ENCODE results near the gene SCN1B. TPM values are rescaled to one million over a fixed set of nuclear protein-coding genes. Genes with fewer than 3 reads are reported as not detected.
"Not testable (repeated sequence)": the region's sequence is repeated elsewhere in the genome, so short reads cannot be mapped to it uniquely, and the experiment has no call there.

The SCN1B gene
- total RNA-seq, 1 donor from 2014 or later = 8.6 TPM

- intact Hi-C loops (cut with DNase I) = no loop called here
- TF ChIP-seq CTCF (IDR thresholded peaks at IDR 0.05) (no peak), POLR2A (IDR thresholded peaks at IDR 0.05) (no peak), POLR2AphosphoS5 (IDR thresholded peaks at IDR 0.05; ENCODE audit: insufficient read depth in 1 of 2, low read depth in 1 of 2) (no peak)
Observed at GRCh38 chr19:35048911-35049411, 18.7 kb downstream of the SCN1B start.

DNA sequence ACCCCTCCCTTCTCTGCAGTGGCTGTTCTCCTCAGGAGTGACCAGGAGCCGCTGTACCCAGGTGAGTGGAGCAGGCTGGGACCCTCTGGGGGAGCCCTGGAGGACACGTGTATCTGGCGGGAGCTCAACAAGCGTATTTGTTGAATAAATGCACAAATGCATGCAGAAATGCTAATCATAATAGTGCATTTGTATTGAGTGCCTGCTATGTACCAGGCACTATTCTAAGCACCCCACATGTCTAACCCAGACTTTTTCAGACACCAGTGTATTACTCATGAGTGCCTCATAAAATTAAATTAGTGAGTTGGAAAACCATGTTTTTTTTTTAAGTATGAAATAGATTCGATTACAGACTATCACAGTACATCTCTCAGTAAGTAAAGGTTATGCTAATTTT lies 19.2 kb downstream of the SCN1B start:
- intact Hi-C loops (cut with DNase I) = no loop called here
- Histone ChIP-seq H3K36me3 (no peaks in the 10 kb centered on the region), H3K9me3 (no peaks in the 10 kb centered on the region), H3K4me1 (no peaks in the 10 kb centered on the region), H3K27ac (no peak overlapping the region), H3K27me3 (no peaks in the 10 kb centered on the region), H3K4me3 (no peak overlapping the region)
- no peak for DNase-seq (ENCODE audit: extremely low spot score in 2 of 2)
- TF ChIP-seq POLR2AphosphoS5 (IDR thresholded peaks at IDR 0.05; ENCODE audit: insufficient read depth in 1 of 2, low read depth in 1 of 2) (no peak), POLR2A (IDR thresholded peaks at IDR 0.05) (no peak), CTCF (IDR thresholded peaks at IDR 0.05) (no peak)

More at GRCh38 chr19:35048911-35049411, 18.7 kb downstream of the SCN1B start:
- Histone ChIP-seq H3K4me1 (no peaks in the 10 kb centered on the region), H3K4me3 (no peak overlapping the region), H3K27ac (no peak overlapping the region), H3K36me3 (no peaks in the 10 kb centered on the region), H3K27me3 (no peaks in the 10 kb centered on the region), H3K9me3 (no peaks in the 10 kb centered on the region)
- no peak for DNase-seq (ENCODE audit: extremely low spot score in 2 of 2)

GRCh38 chr19:35050662-35051061 lies 20.4 kb downstream of the SCN1B start:
- H3K9me3 ChIP-seq; H3K4me1 ChIP-seq; H3K36me3 ChIP-seq; H3K27me3 ChIP-seq; intact Hi-C loops (cut with DNase I); H3K4me3 ChIP-seq; H3K27ac ChIP-seq; DNase-seq (ENCODE audit: extremely low spot score in 2 of 2): not testable (repeated sequence)

DNA sequence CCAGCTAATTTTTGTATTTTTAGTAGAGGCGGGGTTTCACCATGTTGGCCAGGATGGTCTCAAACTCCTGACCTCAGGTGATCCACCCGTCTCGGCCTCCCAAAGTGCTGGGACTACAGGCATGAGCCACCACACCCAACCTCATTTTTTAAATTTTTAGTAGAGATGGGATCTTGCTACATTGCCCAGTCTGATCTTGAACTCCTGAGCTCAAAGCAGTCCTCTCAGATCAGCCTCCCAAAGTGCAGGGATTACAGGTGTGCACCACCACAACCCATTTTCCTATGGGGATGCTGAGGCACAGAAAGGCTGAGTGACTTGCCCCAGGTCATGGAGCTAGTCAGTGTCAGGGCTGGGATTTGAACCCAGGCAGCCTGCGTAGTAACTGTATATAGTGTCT lies 21.0 kb downstream of the SCN1B start:
- DNase-seq (ENCODE audit: extremely low spot score in 2 of 2); H3K4me3 ChIP-seq; H3K4me1 ChIP-seq; H3K36me3 ChIP-seq; H3K27ac ChIP-seq; intact Hi-C loops (cut with DNase I); H3K9me3 ChIP-seq; H3K27me3 ChIP-seq: not testable (repeated sequence)

GRCh38 chr19:35051796-35052195 lies 21.5 kb downstream of the SCN1B start:
- no peak for TF ChIP-seq CTCF (IDR thresholded peaks at IDR 0.05)
- TF ChIP-seq POLR2A (IDR thresholded peaks at IDR 0.05) = no peak
- no peak for TF ChIP-seq POLR2AphosphoS5 (IDR thresholded peaks at IDR 0.05; ENCODE audit: insufficient read depth in 1 of 2, low read depth in 1 of 2)
- no peak for DNase-seq (ENCODE audit: extremely low spot score in 2 of 2)
- Histone ChIP-seq H3K36me3 (no peaks in the 10 kb centered on the region), H3K27me3 (no peaks in the 10 kb centered on the region), H3K9me3 (no peaks in the 10 kb centered on the region), H3K4me1 (no peaks in the 10 kb centered on the region), H3K27ac (no peak overlapping the region), H3K4me3 (no peak overlapping the region)
- intact Hi-C loops (cut with DNase I) = no loop called here

DNA sequence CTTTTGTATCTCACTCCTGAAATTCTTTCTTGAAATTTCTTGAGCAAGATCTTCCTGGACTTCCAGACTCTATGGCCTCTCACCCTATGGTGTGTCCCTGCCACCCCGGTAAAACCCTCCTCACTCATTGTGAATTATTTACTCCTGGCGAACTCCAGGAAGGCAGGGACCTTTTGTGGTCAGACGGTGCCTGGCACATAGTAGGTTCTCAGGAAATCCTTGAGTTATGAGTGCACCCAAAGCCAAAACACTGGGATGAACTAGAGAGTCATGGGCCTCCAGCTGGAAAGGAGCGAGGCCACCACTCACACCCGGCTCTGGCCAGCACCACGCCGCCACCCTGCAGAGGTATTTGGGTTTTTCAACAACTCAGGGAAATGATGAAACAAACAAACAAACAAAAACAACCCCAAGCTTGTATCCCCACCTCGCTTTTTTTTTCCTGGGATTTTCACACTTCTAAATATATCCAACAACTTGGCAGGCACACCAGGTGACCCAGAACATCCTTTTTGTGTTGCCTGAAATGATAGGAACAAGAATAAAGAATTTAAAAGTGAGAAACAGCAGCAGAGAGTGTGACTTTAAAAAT lies 22.4 kb downstream of the SCN1B start:
- Histone ChIP-seq H3K36me3 (no peaks in the 10 kb centered on the region), H3K27ac (no peak overlapping the region), H3K9me3 (no peaks in the 10 kb centered on the region), H3K27me3 (no peaks in the 10 kb centered on the region), H3K4me1 (no peaks in the 10 kb centered on the region), H3K4me3 (no peak overlapping the region)
- intact Hi-C loops (cut with DNase I) = no loop called here
- TF ChIP-seq POLR2AphosphoS5 (IDR thresholded peaks at IDR 0.05; ENCODE audit: insufficient read depth in 1 of 2, low read depth in 1 of 2) (no peak), CTCF (IDR thresholded peaks at IDR 0.05) (no peak), POLR2A (IDR thresholded peaks at IDR 0.05) (no peak)
- no peak for DNase-seq (ENCODE audit: extremely low spot score in 2 of 2)
